OCI-LY1 (cell line): ENCODE results near the gene IRF2.

Source experiments
- H2AFZ ChIP-seq: fragments of 200-600 bp; sonication (generic), shearing (Covaris generic); 2 replicates; pipeline ENCODE4 v1.6.0; 2014; ENCODE audit warnings: antibody characterized with exemption, mild to moderate bottlenecking, low read length
- H3F3A ChIP-seq: fragments of 200-600 bp; sonication (generic), shearing (Covaris generic); 2 replicates; pipeline ENCODE4 v1.6.0; 2014; ENCODE audit warnings: mild to moderate bottlenecking, antibody characterized with exemption, low read length, moderate library complexity; ENCODE audit not compliant: insufficient read depth
- H3K27ac ChIP-seq: fragments of 200-600 bp; sonication (generic); 2 replicates; pipeline ENCODE4 v1.5.1; 2014; ENCODE audit warnings: low read length, mixed run types, mild to moderate bottlenecking, low read depth; ENCODE audit not compliant: poor library complexity, severe bottlenecking
- H3K27me3 ChIP-seq: fragments of 200-600 bp; sonication (generic); 2 replicates; pipeline ENCODE4 v1.6.0; 2014; ENCODE audit warnings: antibody characterized with exemption, mild to moderate bottlenecking, low read length, moderate library complexity; ENCODE audit not compliant: insufficient read depth
- H3K36me3 ChIP-seq: fragments of 200-600 bp; sonication (generic); 2 replicates; pipeline ENCODE4 v1.6.1; 2014; ENCODE audit warnings: mild to moderate bottlenecking, antibody characterized with exemption, low read length, moderate library complexity, mixed read lengths; ENCODE audit not compliant: insufficient read depth
- H3K4me1 ChIP-seq: fragments of 200-600 bp; sonication (generic); 2 replicates; pipeline ENCODE4 v1.5.1; 2014; ENCODE audit warnings: mild to moderate bottlenecking, low read length, moderate library complexity; ENCODE audit not compliant: insufficient read depth, severe bottlenecking
- H3K4me2 ChIP-seq: fragments of 200-600 bp; sonication (generic), shearing (Covaris generic); 2 replicates; pipeline ENCODE4 v1.6.1; 2014; ENCODE audit warnings: low read length
- H3K4me3 ChIP-seq: fragments of 200-600 bp; sonication (generic); 2 replicates; pipeline ENCODE4 v1.5.1; 2014; ENCODE audit warnings: low read length, low read depth, mild to moderate bottlenecking, mixed read lengths; ENCODE audit not compliant: poor library complexity, severe bottlenecking
- H3K79me2 ChIP-seq: fragments of 200-600 bp; shearing (Covaris generic); 2 replicates; pipeline ENCODE4 v1.6.1; 2016; ENCODE audit warnings: mixed run types, low read length, mixed read lengths; ENCODE audit not compliant: insufficient read depth
- H3K9ac ChIP-seq: fragments of 200-600 bp; sonication (generic), shearing (Covaris generic); 2 replicates; pipeline ENCODE4 v1.6.1; 2014; ENCODE audit warnings: mild to moderate bottlenecking, low read length, mixed read lengths
- H3K9me2 ChIP-seq: fragments of 200-600 bp; sonication (generic), shearing (Covaris generic); 2 replicates; pipeline ENCODE4 v1.6.1; 2014; ENCODE audit warnings: low read depth, mild to moderate bottlenecking, low read length, mixed read lengths
- H3K9me3 ChIP-seq: fragments of 200-600 bp; shearing (Covaris generic); 2 replicates; pipeline ENCODE4 v1.6.1; 2014; ENCODE audit warnings: low read length, mixed read lengths
- H4K20me1 ChIP-seq: fragments of 200-600 bp; sonication (generic), shearing (Covaris generic); 2 replicates; pipeline ENCODE4 v1.6.0; 2016; ENCODE audit warnings: mild to moderate bottlenecking, low read length; ENCODE audit not compliant: insufficient read depth
- EZH2 ChIP-seq: fragments of 200-600 bp; sonication (generic), shearing (Covaris generic); IDR thresholded peaks from 2 replicates; pipeline ENCODE4 v1.8.0; 2017; ENCODE audit warnings: borderline replicate concordance, mixed run types, mild to moderate bottlenecking, antibody characterized with exemption, low read length, moderate library complexity, mixed read lengths
- TF ChIP-seq, protein P1 (sequence below): fragments of 200-600 bp; sonication (generic), shearing (Covaris generic); IDR thresholded peaks from 2 replicates; pipeline ENCODE4 v1.5.1; 2017; ENCODE audit warnings: mild to moderate bottlenecking, antibody characterized with exemption, low read length, moderate library complexity, mixed read lengths

IRF2 gene

GRCh38 chr4:184357165-184357564 lies 117.2 kb downstream of the IRF2 start:
- no peaks in the 10 kb centered on the region for H4K20me1 ChIP-seq
- peaks cover 29% of the 10 kb centered on the region for H3K4me1 ChIP-seq
- H3K9me3 ChIP-seq, result no peaks in the 10 kb centered on the region
- H3K36me3 ChIP-seq, result no peaks in the 10 kb centered on the region; the same call in 1 of the 2 replicates
- H3F3A ChIP-seq, result no peaks in the 10 kb centered on the region
- no peak overlapping the region for H3K9ac ChIP-seq
- H3K79me2 ChIP-seq, result no peaks in the 10 kb centered on the region
- H3K4me3 ChIP-seq, result no peak overlapping the region
- no peak overlapping the region for H2AFZ ChIP-seq
- H3K4me2 ChIP-seq, result no peak overlapping the region
- H3K27ac ChIP-seq, result no peak overlapping the region
- H3K9me2 ChIP-seq, result no peaks in the 10 kb centered on the region
- TF ChIP-seq, protein P1, sequence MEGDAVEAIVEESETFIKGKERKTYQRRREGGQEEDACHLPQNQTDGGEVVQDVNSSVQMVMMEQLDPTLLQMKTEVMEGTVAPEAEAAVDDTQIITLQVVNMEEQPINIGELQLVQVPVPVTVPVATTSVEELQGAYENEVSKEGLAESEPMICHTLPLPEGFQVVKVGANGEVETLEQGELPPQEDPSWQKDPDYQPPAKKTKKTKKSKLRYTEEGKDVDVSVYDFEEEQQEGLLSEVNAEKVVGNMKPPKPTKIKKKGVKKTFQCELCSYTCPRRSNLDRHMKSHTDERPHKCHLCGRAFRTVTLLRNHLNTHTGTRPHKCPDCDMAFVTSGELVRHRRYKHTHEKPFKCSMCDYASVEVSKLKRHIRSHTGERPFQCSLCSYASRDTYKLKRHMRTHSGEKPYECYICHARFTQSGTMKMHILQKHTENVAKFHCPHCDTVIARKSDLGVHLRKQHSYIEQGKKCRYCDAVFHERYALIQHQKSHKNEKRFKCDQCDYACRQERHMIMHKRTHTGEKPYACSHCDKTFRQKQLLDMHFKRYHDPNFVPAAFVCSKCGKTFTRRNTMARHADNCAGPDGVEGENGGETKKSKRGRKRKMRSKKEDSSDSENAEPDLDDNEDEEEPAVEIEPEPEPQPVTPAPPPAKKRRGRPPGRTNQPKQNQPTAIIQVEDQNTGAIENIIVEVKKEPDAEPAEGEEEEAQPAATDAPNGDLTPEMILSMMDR, result no peak
- TF ChIP-seq EZH2, result no peak
- H3K27me3 ChIP-seq, result no peaks in the 10 kb centered on the region

DNA sequence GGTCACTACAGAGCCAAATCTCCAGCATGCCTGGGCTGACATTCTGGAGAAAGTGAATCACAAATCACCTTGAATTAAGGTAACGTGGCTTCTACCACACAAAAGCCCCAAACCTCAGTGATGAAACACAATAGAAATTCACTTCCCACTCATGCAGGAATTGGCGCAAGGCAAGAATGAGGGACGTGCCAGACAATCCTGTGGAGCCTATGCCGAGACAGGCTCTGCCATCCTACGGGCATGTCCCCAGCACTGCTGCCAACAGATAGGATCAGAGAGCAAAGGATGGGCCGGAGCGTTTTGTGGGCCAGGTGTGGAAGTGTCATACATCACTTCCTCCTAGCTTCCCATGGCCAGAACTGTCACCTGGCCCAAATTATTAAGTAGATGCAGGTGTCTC lies 118.0 kb downstream of the IRF2 start:
- H3K36me3 ChIP-seq, result no peaks in the 10 kb centered on the region; the same call in 1 of the 2 replicates
- H3K9ac ChIP-seq, result no peak overlapping the region
- no peak overlapping the region for H2AFZ ChIP-seq
- H3K79me2 ChIP-seq, result no peaks in the 10 kb centered on the region
- H3K27me3 ChIP-seq, result no peaks in the 10 kb centered on the region
- no peaks in the 10 kb centered on the region for H3F3A ChIP-seq
- no peaks in the 10 kb centered on the region for H3K9me3 ChIP-seq
- H4K20me1 ChIP-seq, result no peaks in the 10 kb centered on the region
- H3K4me1 ChIP-seq, result peaks cover 29% of the 10 kb centered on the region
- TF ChIP-seq, protein P1, result no peak
- TF ChIP-seq EZH2, result no peak
- H3K27ac ChIP-seq, result peak overlapping the region; percentile 62
- H3K9me2 ChIP-seq, result no peaks in the 10 kb centered on the region
- no peak overlapping the region for H3K4me2 ChIP-seq
- H3K4me3 ChIP-seq, result no peak overlapping the region

GRCh38 chr4:184355857-184356256 lies 118.5 kb downstream of the IRF2 start:
- no peaks in the 10 kb centered on the region for H3K9me3 ChIP-seq

More at GRCh38 chr4:184355857-184356256, 118.5 kb downstream of the IRF2 start:
- H3K27me3 ChIP-seq, result no peaks in the 10 kb centered on the region
- no peak overlapping the region for H3K9ac ChIP-seq
- H3K4me1 ChIP-seq, result peaks cover 29% of the 10 kb centered on the region
- H3F3A ChIP-seq, result no peaks in the 10 kb centered on the region
- H3K79me2 ChIP-seq, result no peaks in the 10 kb centered on the region
- H3K27ac ChIP-seq, result peak overlapping the region; percentile 62
- no peaks in the 10 kb centered on the region for H4K20me1 ChIP-seq
- H3K4me2 ChIP-seq, result no peak overlapping the region
- no peaks in the 10 kb centered on the region; the same call in 1 of the 2 replicates for H3K36me3 ChIP-seq
- H2AFZ ChIP-seq, result no peak overlapping the region
- H3K9me2 ChIP-seq, result no peaks in the 10 kb centered on the region
- H3K4me3 ChIP-seq, result no peak overlapping the region
- TF ChIP-seq, protein P1, result no peak
- no peak for TF ChIP-seq EZH2
